Measurements from ENCODE around the gene SLC7A9.
"Not testable (repeated sequence)": the region's sequence is repeated elsewhere in the genome, so short reads cannot be mapped to it uniquely, and the experiment has no call there.

The SLC7A9 gene

DNA sequence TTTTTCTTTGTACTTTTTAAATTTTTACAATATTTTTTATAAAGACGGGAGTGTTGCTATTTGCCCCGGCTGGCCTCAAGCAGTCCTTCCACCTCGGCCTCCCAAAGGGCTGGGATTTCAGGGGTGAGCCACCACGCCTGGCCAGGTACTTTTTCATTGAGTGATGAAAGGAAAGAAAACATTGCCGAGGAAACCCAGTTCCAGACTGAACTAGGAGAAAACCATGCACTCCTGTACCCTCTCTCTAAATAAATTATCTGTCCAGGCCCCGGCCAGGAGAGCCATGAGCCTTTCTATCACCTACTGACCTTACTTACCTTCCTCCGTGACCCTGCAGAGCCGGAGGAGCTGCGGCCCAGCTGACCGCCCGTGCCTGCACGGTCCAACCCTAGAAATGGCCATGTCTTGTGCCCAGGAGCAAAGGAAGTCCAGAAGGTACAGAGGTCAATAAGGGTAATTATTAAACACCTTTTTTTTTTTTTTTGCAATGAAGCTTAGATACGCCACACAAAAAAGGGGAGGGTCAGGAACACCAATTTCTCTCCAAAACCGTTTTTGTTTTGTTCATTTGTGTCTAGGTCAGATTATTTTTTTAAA, at the start of gene SLC7A9:
TSS of gene SLC7A9 (minus strand) at position 399 of the 597 bp plus-strand sequence. CDS start 1,233 bp downstream, outside the sequence.
- no peak for DNase-seq (ENCODE audit: low read depth)

DNA sequence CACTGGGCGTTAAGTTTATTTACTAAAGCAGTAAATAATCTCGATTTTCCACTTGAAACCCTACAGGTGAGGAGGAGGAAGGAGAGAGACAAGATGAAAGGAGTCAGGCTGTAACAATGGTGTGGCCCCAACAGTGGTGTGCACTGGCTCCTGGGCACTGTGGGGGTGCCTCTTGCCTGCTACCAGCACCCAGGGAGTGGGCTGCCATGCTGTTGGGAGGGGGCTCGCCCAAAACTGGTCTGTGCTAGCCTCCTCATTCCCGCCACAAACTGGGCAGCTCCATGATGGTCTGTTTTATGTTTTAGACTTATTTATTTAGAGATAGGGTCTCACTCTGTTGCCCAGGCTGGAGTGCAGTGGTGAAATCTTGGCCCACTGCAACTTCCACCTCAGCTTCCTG, 49.8 kb upstream of the SLC7A9 start:
- DNase-seq (ENCODE audit: low read depth), result no peak

DNA sequence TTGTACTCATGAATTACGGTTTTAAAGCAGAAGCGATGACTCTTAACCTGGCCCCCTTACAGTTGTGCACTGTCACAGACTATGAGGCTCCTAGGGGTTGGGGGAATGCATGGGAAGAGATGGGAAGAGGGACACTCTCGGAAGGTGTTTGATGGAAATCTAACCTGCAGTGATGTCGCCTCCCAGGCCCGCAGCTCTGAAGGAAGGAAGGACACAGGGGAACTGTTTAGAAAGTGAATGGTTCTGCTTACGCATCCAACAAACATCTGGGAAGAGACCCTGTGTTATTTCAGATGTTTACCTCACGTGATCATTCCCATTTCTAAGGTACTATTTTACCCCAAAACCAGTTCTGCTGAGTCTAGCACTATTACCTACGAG, 48.0 kb upstream of the SLC7A9 start:
- DNase-seq (ENCODE audit: low read depth), result no peak

DNA sequence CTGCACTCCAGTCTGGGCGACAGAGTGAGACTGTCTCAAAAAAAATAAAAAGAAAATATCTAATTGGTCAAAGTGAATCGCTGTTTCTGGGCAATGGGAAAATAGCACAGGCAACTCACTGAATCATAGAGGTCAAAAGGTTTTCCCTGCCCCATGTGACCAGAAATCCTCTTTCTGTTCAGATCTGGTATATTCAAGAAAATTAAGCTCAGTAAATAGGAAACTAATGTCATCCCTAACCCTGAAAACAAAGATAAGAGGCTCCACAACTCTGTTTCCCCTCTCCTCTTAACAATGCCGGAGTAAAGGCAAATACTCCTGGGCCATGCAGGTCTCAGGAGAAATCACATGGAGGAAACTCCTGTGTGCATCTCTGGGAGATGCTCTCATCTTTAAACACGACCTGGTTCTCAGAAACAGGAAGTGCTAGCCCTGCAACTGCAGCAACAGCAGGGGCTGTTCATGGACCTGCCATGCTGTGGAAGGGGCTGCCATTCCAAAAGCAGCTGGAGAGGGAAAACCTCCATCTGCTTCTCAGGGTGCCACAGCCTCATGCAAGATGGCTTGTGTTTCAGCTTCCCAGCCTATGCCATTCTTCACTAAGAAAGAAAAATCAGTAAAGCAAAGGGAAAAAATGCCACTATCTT, 47.5 kb upstream of the SLC7A9 start:
- DNase-seq (ENCODE audit: low read depth), result no peak

DNA sequence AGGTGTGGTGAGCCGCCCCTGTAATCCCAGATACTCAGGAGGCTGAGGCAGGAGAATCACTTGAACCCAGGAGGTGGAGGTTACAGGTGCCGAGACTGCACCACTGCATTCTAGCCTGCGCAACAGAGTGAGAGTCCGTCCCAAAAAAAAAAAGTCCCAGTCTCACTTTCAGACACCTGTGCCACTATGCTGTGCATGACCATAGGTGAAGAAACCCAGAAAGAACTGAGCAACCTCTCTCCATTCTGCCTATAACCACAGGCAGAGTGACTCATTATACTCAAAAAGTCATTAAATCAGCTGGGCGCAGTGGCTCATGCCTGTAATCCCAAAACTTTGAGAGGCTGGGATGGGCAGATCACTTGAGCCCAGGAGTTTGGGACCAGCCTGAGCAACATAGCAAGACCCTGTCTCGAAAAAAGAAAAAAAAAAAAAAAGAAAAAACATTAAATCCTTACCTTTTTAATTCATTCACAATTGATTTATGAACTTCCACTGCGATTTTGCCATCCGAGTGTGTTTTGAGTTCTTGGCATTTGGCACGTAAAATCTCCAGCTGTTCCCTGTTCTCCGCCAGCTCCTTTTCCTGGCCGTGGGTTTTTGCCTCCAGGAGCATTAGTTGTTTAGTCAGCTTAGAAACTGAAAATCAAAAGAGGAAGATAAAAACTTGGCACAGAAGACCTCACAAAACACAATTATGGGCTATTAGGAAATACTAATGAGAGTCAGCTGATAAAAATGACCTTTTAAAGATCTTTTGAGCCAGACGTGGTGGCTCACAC, 45.5 kb upstream of the SLC7A9 start:
- no peak for DNase-seq (ENCODE audit: low read depth)

DNA sequence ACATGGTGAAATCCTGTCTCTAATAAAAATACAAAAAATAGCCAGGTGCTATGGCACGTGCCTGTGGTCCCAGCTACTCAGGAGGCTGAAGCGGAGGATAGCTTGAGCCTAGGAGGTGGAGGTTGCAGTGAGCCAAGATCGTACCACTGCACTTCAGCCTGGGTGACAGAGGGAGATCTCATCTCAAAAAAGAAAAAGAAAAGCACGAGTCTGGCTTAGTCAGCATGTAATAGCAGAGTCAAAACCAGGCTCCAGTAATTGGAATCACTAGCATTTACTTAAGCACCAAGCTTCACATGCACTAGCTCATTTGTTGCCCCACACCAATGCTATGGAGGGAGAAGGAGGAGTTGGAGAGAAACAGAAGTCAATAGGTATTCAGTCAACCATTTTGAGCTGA, 41.9 kb upstream of the SLC7A9 start:
- no peak for DNase-seq (ENCODE audit: low read depth)

DNA sequence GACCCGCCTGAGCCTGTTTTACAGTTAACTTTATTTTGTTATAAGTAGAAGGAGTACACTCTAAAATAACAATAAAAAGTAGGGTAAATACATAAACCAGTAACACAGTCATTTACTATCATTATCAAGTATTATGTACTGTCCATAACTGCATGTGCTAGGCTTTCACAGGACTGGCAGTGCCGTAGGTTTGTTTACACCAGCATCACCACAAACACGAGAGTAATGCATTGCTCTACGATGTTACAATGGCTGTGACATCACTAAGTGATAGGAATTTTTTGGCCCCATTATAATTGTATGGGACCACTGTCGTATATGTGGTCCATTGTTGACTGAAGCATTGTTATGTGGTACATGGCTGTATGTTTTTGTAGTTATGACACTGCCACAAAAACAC, 41.3 kb upstream of the SLC7A9 start:
- no peak for DNase-seq (ENCODE audit: low read depth)

DNA sequence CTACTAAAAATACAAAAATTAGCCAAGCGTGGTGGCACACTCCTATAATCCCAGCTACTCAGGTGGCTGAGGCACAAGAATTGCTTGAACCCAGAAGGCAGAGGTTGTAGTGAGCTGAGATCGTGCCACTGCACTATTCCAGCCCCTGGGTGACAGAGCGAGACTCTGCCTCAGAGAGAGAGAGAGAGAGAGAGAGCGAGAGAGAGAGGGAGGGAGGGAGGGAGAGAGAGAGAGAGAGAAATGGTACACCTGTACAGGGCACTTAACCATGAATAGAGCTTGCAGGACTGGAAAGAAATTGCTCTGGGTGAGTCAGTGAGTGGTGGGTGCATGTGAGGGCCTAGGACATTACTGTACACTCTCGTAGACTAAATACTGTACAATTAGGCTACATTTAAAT, 40.5 kb upstream of the SLC7A9 start:
- DNase-seq (ENCODE audit: low read depth), result no peak

DNA sequence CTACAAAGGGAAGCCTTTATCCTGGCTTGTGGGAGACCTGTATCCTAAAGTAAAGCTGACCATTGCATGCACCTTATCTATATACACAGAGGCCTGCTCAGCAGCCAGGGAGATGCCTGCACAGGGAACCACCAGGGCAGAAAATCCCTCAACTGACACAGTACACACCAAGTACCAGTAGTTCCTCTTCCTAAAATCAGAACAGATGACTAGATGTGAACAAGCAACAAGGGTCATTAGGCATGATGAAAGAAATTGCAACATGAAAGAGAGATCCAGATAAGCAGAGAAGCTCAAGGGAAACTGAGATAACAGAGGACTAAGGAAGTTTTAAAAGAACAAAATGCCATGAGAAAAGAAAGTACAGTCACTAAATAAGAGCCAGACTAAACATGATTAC, 39.7 kb upstream of the SLC7A9 start:
- DNase-seq (ENCODE audit: low read depth), result no peak

DNA sequence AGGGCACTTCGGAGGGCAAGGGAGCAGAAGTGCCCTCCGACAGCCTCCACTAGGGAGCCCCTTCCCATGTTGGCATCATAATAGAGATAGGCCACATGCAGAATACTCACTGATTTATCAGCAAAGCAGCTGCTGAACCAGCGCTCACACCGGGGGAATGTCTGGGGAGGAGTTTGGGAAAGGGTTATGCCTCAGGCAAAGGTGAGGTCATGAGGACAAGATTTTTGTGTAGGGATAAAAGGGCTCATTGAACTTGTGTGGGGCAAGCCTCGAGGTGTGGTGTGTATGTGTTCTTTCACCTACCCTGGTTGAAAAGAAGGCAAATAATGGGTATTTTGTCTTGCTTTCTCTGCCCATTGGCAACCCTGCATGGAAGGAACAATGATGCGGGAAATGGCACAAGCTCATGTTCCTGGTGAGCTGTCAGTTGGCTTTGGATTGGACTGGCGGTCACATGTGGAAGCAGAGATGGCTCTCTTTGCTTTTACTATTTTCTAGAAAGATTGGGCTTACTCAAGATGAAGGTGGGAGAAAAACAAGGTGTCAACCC, 39.1 kb upstream of the SLC7A9 start:
- no peak for DNase-seq (ENCODE audit: low read depth)

DNA sequence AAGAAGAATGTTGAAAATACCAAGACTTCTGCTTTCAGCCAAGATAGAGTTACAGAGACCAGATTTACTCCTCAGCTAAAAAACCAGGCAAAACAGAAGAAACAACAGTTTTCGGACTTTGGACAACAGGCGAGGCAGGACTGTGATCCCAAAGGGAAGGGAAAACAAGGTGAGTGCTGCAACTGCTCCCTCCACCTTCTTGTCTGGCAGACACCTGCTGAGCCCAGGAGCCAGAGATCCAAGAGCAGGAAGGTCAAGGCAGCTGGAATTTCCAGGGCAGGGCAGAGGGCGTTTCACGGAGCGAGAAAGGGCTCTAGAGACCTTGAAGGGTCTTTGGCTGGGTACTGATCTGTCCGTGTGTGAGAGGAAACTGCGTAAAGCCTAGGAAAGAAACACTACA, 32.9 kb upstream of the SLC7A9 start:
- DNase-seq (ENCODE audit: low read depth), result no peak

DNA sequence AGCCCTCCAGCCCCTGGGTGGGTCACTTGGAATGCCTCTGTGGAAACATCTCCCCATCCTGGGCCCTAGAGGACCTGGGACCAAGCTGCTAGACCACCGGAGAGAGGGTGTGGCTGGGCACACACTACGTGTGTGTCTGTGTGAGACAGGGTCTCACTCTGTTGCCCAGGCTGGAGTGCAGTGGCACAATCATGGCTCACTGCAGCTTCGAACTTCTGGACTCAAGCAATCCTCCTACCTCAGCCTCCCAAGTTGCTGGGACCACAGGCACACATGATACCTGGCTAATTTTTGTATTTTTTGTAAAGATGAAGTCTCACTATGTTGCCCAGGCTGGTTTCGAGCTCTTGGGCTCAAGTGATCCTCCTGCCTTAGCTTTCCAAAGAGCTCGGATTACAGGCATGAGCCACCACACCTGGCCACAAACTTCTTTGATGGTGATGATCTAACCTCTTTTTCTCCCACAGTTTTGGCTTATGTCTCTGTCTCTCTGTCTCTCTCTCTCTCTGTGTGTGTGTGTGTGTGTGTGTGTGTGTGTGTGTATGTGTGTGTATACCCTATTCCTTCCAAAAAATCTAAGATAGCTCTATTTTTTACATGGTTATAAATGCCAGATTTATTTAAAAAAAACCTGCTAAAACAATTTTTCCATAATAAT, 32.1 kb upstream of the SLC7A9 start:
- no peak for DNase-seq (ENCODE audit: low read depth)

DNA sequence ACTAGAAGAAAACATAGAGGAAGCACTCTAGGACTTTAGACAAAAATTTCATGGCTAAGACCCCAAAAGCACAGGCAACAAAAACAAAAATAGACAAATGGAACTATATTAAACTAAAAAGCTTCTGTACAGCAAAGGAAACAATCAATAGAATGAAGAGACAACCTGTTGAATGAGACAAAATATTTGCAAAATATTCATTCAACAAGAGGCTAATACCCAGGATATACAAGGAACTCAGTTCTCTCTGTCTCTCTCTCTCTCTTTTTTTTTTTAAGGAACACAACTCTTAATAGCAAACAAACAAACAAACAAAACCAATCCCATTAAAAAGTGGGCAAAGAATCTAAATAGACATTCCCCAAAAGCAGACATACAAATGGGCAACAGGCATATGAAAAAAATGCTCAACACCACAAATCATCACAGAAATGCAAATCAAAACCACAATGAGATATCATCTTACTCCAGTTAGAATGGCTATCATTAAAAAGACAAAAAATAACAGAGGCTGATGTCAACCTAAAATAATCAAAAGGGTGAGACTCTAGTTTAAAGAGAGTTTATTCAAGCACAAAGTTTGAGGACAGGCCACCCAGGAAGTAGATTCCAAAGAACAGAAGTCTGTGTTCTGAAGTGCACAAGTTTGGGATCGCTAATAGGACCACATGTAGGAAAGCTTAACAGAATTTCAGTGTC, 27.1 kb upstream of the SLC7A9 start:
- no peak for DNase-seq (ENCODE audit: low read depth)

DNA sequence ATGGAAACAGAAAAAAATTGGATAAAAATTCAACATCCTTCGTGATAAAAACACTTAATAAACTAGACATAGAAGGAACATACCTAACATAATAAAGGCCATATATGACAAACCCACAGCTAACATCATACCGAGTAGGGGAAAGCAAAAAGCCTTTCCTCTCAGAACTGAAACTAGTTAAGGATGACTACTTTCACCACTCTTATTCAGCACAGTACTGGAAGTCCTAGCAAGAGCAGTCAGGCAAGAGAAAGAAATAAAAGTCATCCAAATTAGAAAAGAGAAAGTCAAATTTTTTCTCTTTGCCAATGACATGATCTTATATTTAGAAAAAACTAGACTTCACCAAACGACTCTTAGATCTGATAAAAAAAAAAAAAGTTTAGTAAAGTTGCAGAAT, 25.8 kb upstream of the SLC7A9 start:
- DNase-seq (ENCODE audit: low read depth), result no peak

DNA sequence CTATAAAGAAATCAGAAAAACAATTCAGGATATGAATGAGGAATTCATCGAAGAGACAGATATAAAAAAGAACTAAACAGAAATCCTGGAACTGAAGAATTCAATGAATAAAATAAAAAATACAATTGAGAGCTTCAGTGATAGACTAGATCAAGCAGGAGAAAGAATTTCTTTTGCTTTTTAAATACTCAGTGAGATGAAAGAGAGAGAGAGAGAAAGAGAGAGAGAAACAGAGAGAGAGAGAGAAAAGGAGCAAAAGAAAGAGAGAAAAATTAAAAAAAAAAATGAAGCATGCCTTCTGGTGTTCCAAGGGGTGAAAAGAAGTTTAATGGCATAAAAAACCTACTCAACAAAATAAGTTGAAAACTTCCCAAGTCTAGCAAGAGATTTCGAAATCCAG, 22.0 kb upstream of the SLC7A9 start:
- DNase-seq (ENCODE audit: low read depth), result no peak

DNA sequence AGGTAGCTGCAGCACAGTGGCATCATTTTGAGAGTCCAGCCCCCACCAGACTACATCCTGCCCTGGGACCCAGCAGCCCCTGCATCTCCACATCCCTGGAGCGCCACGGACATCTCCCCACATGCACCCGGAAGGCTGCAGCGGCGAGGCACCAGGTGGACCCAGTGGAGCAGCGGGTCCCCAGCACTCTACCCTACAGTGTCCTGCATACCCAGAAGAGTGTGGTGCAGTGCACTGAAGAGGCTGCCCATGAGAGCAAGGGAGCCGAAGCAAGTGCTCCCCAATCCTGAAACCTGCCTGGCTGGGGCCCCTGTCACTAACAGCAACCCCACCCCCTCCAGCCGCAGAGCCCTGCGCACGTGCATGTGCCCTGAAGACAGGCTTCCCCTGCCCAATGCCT, 21.3 kb upstream of the SLC7A9 start:
- no peak for DNase-seq (ENCODE audit: low read depth)

DNA sequence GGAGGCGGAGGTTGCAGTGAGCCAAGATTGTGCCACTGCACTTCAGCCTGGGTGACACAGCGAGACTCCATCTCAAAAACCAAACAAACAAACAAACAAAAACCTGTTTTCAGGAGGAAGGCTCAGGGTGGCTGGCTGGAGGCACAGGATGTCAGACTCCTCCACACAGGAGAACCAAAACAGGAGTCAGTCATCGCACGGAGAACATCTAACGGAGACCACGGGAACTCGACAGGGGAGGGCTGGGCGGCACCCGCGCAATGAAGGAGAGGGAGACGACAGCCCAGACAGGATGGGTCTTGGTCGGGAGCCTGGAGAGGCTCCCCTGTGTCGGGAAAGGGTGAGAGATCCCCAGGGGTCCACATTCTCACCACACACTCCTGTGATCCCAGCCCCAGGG, 20.8 kb upstream of the SLC7A9 start:
- no peak for DNase-seq (ENCODE audit: low read depth)

DNA sequence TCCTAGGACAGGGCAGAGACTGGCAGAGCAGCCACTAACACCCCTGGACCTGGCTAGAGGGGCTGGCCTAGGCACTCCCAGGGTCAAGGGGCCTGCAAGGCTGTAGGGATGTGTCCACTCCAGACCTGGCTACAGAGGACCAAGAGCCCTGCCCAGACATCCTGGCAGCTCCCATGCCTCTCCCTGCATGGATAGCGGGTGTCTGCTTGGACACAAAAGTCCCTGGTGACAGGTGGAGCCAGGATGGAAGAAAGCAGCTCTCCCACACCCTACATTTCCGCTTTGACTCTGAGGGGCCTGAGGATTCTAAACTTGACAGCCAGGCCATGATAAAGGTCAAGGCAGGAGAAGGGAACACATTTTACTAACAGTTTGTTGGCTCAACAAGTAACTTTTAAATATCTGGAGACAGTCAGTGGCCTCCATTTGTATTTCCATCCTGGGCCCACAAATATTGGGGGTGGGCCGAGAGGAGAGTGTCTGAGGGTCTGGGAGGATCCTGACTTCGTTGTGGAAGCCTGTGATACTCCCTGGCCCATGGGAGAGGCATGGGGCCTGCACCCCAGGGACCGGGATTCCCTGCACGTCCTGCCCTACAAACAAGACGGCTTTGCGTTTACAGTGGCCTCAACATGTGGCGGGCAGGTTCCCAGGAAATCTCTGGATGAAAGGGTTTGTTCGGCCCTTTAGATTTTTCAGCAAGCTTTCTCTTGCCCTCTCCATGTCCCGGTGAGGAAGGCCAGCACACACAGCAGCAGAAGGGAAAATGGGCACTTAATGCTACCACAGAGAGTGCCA, 19.8 kb upstream of the SLC7A9 start:
- DNase-seq (ENCODE audit: low read depth), result no peak

DNA sequence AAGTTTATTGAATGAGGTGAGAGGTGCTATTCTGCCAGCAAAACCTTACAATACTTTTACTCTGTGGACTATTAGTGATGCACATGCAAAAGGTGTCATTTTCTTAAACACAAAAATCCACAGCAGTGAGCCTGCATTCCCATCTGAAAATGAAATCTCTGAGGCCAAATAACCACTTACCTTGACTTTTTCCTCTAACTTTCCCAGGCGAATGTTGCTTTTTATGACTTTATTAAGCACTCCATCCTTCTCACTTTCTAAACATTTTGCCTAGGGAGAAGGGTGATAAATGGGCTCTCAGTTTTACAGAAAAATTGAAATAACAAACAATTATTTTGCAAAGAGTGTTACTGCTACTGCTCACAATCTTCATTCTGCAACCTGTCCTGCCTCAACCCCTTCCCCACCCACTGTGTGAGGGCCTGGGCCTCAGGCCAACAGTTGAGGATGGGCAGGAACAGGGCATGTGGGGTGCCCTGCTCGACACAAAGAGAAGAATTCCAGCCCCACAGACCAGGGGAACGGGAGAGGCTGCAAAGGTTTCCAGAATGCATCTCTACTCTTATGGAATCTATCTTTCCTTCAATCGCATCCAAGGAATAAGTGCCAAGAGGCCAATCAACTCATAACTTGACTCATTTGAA, 18.1 kb upstream of the SLC7A9 start:
- no peak for DNase-seq (ENCODE audit: low read depth)

DNA sequence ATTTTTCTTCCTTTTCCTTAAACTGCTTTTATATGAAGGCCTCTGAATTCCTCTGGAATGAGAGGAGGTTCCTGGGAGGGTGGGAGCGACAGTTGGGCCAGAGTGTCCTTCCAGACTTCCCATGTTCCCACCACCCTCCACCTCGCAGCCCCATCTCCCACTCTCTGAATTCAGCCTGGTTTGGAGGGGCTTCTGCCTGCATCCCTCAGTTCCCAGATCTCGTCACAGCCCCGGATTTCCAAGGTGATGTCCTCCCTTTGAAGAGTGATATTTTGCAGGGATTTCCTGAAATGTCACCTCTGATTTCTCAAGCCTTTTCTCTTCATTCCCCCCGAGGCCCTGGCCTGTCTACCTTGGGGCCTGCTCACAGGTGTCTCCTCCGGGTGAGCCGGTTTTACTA, 16.7 kb upstream of the SLC7A9 start:
- DNase-seq (ENCODE audit: low read depth), result no peak

DNA sequence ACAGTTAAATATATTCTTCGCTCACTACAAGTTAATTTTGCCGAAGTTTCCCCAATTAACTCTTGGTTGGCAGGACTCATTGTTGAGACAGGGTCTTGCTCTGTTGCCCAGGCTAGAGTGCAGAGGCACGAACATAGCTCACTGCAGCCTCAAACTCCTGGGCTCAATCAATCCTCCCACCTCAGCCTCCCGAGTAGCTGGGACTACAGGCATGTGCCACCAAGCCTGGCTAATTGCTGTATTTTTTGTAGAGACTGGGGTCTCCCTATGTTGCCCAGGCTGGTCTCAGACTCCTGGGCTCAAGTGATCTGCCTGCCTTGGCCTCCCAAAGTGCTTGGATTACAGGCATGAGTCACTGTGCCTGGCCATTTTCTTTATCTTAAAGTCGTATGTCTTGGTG, 15.7 kb upstream of the SLC7A9 start:
- DNase-seq (ENCODE audit: low read depth), result not testable (repeated sequence)
